Renal pelvis (tissue), 3 donors: ENCODE results near the gene RPL11. TPM values are rescaled to one million over a fixed set of nuclear protein-coding genes. Genes with fewer than 3 reads are reported as not detected.

ENCODE experiments used
- polyA plus RNA-seq, 3 donors: library from polyadenylated mRNA; unstranded; fragments of 120-200 nt; gene quantifications; one replicate each; pipeline ENCODE4 v1.2.1, GENCODE V29; 2013; ENCODE audit not compliant: insufficient read length in 3 of 3

RPL11 gene
- polyA plus RNA-seq, 3 donors, result 2,047 to 2,741 (median 2,177) TPM

Other genes starting within 250 kb of the RPL11 start
- 10 to 100 TPM; 33.3 to 38.7 (median 34.2) TPM for gene ASAP3, start 207.6 kb upstream of the RPL11 start, polyA plus RNA-seq
- gene E2F2, start 160.6 kb upstream of the RPL11 start, polyA plus RNA-seq, result 1 to 10 TPM; 4.8 to 6.5 (median 4.8) TPM
- gene ID3, start 132.3 kb upstream of the RPL11 start, polyA plus RNA-seq, result 100 to 1,000 TPM; 319 to 396 (median 378) TPM
- 10 to 100 TPM; 34.3 to 38.2 (median 36.0) TPM for gene ELOA, start 51.7 kb downstream of the RPL11 start, polyA plus RNA-seq
- gene PITHD1, start 86.6 kb downstream of the RPL11 start, polyA plus RNA-seq, result 10 to 100 TPM; 59.4 to 63.3 (median 60.3) TPM
- gene LYPLA2, start 99.3 kb downstream of the RPL11 start, polyA plus RNA-seq, result 10 to 100 TPM; 72.4 to 87.2 (median 78.9) TPM
- 10 to 100 TPM; 38.2 to 44.2 (median 38.9) TPM for gene GALE, start 108.9 kb downstream of the RPL11 start, polyA plus RNA-seq
- 10 to 100 TPM; 74.2 to 86.7 (median 76.9) TPM for gene HMGCL, start 133.6 kb downstream of the RPL11 start, polyA plus RNA-seq
- 10 to 100 TPM; 35.3 to 40.4 (median 40.0) TPM for gene FUCA1, start 176.5 kb downstream of the RPL11 start, polyA plus RNA-seq
- gene CNR2, start 221.6 kb downstream of the RPL11 start, polyA plus RNA-seq, result under 1 TPM; 0.12 to 0.17 (median 0.14) TPM